Gastroesophageal sphincter (tissue), 4 donors: ENCODE results near the gene ULK3. TPM values are rescaled to one million over a fixed set of nuclear protein-coding genes. Genes with fewer than 3 reads are reported as not detected.

Experiments
- ATAC-seq: fragments of 150-250 bp; one replicate; pipeline ENCODE4 v1.9.1; 2016; ENCODE audit warnings: mild to moderate bottlenecking, moderate library complexity
- H3K27ac ChIP-seq, 4 donors: fragments of 200-600 bp; sonication (generic) in 3 of 4; 1 replicate in 3 of 4; 2 replicates in 1 of 4; pipeline ENCODE4 v1.5.1; 2016 to 2019
- H3K27me3 ChIP-seq: fragments of 200-600 bp; sonication (generic); one replicate; pipeline ENCODE4 v1.5.1; 2019
- H3K36me3 ChIP-seq, 2 donors: fragments of 200-600 bp; sonication (generic); one replicate each; pipeline ENCODE4 v1.5.1; 2019; ENCODE audit warnings: control low read depth in 1 of 2
- H3K4me1 ChIP-seq, 3 donors: fragments of 200-600 bp; sonication (generic); 1 replicate in 2 of 3; 2 replicates in 1 of 3; pipeline ENCODE4 v1.5.1; 2016 to 2019; ENCODE audit warnings: control low read depth in 2 of 3
- H3K4me3 ChIP-seq, 2 donors: fragments of 200-600 bp; sonication (generic); one replicate each; pipeline ENCODE4 v1.5.1; 2019; ENCODE audit warnings: mild to moderate bottlenecking in 1 of 2, moderate library complexity in 1 of 2
- H3K9me3 ChIP-seq, 3 donors: fragments of 200-600 bp; sonication (generic); one replicate each; pipeline ENCODE4 v1.5.1; 2017 to 2019; ENCODE audit warnings: control low read depth in 2 of 3
- CTCF ChIP-seq, 4 experiments: fragments of 200-600 bp in 2 of 4; fragments of 450-650 bp in 2 of 4; sonication (generic) in 1 of 4; IDR thresholded peaks; one replicate each; pipeline ENCODE4 v1.5.1; 2017 to 2019; ENCODE audit warnings: antibody characterized with exemption in 4 of 4, mild to moderate bottlenecking in 2 of 4, moderate library complexity in 2 of 4
- EP300 ChIP-seq: sonication (generic); formaldehyde crosslinking; IDR thresholded peaks from one replicate; pipeline ENCODE4 v1.6.1; 2017; ENCODE audit warnings: antibody characterized with exemption, mild to moderate bottlenecking
- POLR2A ChIP-seq, 2 donors: fragments of 450-650 bp; IDR thresholded peaks; one replicate each; pipeline ENCODE4 v1.6.1; 2017; ENCODE audit warnings: antibody characterized with exemption in 2 of 2, mild to moderate bottlenecking in 2 of 2, moderate library complexity in 1 of 2
- POLR2AphosphoS5 ChIP-seq: sonication (generic); formaldehyde crosslinking; IDR thresholded peaks from one replicate; pipeline ENCODE4 v1.6.1; 2017; ENCODE audit warnings: antibody characterized with exemption
- WGBS, 2 donors: methylation state at CpG; one replicate each; pipeline ENCODE4 v1.1.5; 2018; ENCODE audit warnings: low coverage in 1 of 2; 5-methylcytosine and 5-hydroxymethylcytosine counted together
- total RNA-seq, 4 donors: library from RNA; depleted of rRNA; stranded (reverse); fragments of >200 nt; gene quantifications; one replicate each; pipeline ENCODE4 v1.1.0, GENCODE V29; 2016

The ULK3 gene
- total RNA-seq, 4 donors from 2014 or later: 26.4 to 51.8 (median 32.7) TPM

GRCh38 chr15:74863239-74864056, 20.5 kb upstream of the ULK3 start:
- Histone ChIP-seq H3K9me3 (no peaks in the 10 kb centered on the region), H3K36me3 (no peaks in the 10 kb centered on the region), H3K27me3 (no peaks in the 10 kb centered on the region), H3K4me3 (no peak overlapping the region), H3K4me1 (peaks cover 0 to 60% (median 27%) of the 10 kb centered on the region in 3 donors), H3K27ac (peak overlapping the region in 2 of 4 donors; percentile 52 to 53)
- WGBS, 2 donors: 20 to 43% methylated on average over 1 to 4 of the region's 11 CpGs
- TF ChIP-seq CTCF (IDR thresholded peaks at IDR 0.05) (no peak), POLR2AphosphoS5 (no peak), POLR2A (IDR thresholded peaks at IDR 0.05) (no peak), EP300 (no peak)
- no peak for ATAC-seq

- no peak for ATAC-seq
- 20 to 64% methylated on average over 1 to 4 of the region's 4 CpGs for WGBS, 2 donors
- H3K9me3 ChIP-seq: no peaks in the 10 kb centered on the region
- no peak overlapping the region for H3K4me3 ChIP-seq
- no peak overlapping the region for H3K27ac ChIP-seq
- H3K4me1 ChIP-seq: peaks cover 0 to 50% (median 15%) of the 10 kb centered on the region in 3 donors
- peaks cover 0 to 13% of the 10 kb centered on the region in 2 donors for H3K36me3 ChIP-seq
- H3K27me3 ChIP-seq: no peaks in the 10 kb centered on the region
- TF ChIP-seq POLR2A (IDR thresholded peaks at IDR 0.05): no peak
- TF ChIP-seq POLR2AphosphoS5: no peak
- TF ChIP-seq EP300: no peak
- TF ChIP-seq CTCF (IDR thresholded peaks at IDR 0.05): no peak
These were observed 15.4 kb upstream of the ULK3 start for GRCh38 chr15:74858369-74858740.

GRCh38 chr15:74857671-74858368, 14.9 kb upstream of the ULK3 start:
- Histone ChIP-seq H3K36me3 (peaks cover 0 to 18% of the 10 kb centered on the region in 2 donors), H3K27ac (no peak overlapping the region), H3K9me3 (no peaks in the 10 kb centered on the region), H3K4me3 (no peak overlapping the region), H3K4me1 (peaks cover 0 to 44% (median 15%) of the 10 kb centered on the region in 3 donors), H3K27me3 (no peaks in the 10 kb centered on the region)
- no peak for ATAC-seq
- TF ChIP-seq POLR2AphosphoS5: no peak
- TF ChIP-seq CTCF (IDR thresholded peaks at IDR 0.05): no peak
- TF ChIP-seq EP300: no peak
- TF ChIP-seq POLR2A (IDR thresholded peaks at IDR 0.05): no peak
- WGBS, 2 donors: 45 to 52% methylated on average over 5 to 6 of the region's 9 CpGs

GRCh38 chr15:74857082-74857655, 14.2 kb upstream of the ULK3 start:
- TF ChIP-seq CTCF (IDR thresholded peaks at IDR 0.05): no peak
- TF ChIP-seq EP300: no peak
- TF ChIP-seq POLR2AphosphoS5: no peak
- TF ChIP-seq POLR2A (IDR thresholded peaks at IDR 0.05): no peak
- ATAC-seq: no peak
- H3K27ac ChIP-seq: no peak overlapping the region
- peaks cover 0 to 44% (median 15%) of the 10 kb centered on the region in 3 donors for H3K4me1 ChIP-seq
- H3K4me3 ChIP-seq: no peak overlapping the region
- H3K27me3 ChIP-seq: no peaks in the 10 kb centered on the region
- H3K9me3 ChIP-seq: no peaks in the 10 kb centered on the region
- H3K36me3 ChIP-seq: peaks cover 0 to 25% of the 10 kb centered on the region in 2 donors
- WGBS, 2 donors: 38% methylated on average over 1 of the region's 5 CpGs; no CpG with 5 or more reads in 1 of the 2 donors
